AG08395 (cell line): ENCODE data around the gene PCF11.
"Not testable (repeated sequence)": the region's sequence is repeated elsewhere in the genome, so short reads cannot be mapped to it uniquely, and the experiment has no call there.

Source experiments
- DNase-seq: peaks from one replicate; pipeline ENCODE4 v3.0.0; 2012; ENCODE audit warnings: mixed read lengths, low spot score

PCF11 gene, protein sequence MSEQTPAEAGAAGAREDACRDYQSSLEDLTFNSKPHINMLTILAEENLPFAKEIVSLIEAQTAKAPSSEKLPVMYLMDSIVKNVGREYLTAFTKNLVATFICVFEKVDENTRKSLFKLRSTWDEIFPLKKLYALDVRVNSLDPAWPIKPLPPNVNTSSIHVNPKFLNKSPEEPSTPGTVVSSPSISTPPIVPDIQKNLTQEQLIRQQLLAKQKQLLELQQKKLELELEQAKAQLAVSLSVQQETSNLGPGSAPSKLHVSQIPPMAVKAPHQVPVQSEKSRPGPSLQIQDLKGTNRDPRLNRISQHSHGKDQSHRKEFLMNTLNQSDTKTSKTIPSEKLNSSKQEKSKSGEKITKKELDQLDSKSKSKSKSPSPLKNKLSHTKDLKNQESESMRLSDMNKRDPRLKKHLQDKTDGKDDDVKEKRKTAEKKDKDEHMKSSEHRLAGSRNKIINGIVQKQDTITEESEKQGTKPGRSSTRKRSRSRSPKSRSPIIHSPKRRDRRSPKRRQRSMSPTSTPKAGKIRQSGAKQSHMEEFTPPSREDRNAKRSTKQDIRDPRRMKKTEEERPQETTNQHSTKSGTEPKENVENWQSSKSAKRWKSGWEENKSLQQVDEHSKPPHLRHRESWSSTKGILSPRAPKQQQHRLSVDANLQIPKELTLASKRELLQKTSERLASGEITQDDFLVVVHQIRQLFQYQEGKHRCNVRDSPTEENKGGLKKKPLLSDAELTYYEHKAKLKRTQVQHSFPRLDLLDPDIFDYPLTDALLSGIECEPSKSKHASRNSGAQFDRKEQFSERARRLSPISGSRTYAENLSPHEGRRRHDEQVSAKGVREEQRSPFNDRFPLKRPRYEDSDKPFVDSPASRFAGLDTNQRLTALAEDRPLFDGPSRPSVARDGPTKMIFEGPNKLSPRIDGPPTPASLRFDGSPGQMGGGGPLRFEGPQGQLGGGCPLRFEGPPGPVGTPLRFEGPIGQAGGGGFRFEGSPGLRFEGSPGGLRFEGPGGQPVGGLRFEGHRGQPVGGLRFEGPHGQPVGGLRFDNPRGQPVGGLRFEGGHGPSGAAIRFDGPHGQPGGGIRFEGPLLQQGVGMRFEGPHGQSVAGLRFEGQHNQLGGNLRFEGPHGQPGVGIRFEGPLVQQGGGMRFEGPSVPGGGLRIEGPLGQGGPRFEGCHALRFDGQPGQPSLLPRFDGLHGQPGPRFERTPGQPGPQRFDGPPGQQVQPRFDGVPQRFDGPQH (N-terminal part only)

GRCh38 chr11:83156996-83157593, at the start of gene PCF11:
PCF11 (plus strand) TSS chr11:83157131; CDS start chr11:83157440, 309 bp downstream.
- DNase-seq = no peak

DNA sequence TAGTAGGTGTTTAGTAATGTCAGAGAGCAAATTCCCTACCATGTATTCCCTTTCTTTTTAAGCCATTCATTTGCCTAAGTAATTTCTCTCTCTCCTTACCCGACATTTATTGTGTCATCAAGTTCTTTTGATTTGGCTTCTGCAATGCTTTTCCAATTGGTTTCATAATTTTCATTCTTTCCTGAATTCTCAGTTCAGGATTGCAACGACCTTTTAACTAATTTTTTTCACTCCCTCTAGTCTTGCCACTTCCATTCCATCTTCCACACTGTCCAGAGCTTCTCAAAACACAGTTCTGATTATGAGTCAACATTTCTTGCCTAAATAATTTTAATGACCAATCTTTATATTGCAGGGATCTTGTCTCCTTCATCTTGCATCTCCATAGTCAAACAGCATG, 44.0 kb upstream of the PCF11 start:
- no peak for DNase-seq

DNA sequence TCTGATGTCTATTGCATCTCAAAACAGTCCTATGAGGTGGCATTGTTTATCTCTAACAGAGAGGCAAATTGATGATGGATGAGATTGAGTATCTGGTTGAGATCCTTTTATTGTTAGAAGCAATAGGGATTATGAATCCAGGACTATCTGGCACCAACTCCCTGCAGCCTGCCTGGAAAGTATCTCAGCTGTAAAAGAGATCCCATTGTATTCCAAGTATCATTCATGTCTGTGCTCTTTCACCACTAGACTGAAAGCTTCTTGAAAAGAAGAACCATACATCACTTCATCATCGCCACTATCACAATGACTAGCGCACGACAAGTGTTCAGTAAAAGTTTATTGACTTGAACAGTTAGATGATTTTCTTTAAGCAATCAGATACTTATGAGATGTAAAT, 41.9 kb upstream of the PCF11 start:
- DNase-seq = no peak

GRCh38 chr11:83115551-83115950, 41.4 kb upstream of the PCF11 start:
- DNase-seq = no peak

DNA sequence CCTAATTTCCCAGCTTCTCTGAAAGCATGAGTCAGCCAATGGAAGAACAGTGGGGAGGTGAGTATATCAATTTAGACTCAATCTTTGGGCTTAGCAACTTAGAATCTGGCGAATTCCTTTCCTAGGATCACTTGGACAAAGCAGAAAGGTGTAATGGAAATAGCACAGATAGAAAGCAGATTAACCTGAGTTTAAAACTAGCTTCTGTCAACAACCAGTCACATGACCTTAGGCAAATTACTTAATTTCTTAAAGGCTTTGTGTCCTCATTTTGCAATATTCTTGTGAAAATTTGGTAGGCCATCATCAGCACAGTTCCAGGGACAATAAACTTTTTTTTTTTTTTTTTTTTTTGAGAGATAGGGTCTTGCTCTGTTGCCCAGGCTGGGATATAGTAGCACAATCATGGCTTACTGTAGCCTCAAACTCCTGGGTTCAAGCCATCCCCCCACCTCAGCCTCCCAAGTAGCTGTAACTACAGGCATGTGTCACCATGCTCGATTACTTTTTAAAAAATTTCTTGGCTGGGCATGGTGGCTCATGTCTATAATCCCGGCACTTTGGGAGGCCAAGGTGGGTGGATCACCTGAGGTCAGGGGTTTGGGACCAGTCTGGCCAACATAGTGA, 40.8 kb upstream of the PCF11 start:
- no peak for DNase-seq

DNA sequence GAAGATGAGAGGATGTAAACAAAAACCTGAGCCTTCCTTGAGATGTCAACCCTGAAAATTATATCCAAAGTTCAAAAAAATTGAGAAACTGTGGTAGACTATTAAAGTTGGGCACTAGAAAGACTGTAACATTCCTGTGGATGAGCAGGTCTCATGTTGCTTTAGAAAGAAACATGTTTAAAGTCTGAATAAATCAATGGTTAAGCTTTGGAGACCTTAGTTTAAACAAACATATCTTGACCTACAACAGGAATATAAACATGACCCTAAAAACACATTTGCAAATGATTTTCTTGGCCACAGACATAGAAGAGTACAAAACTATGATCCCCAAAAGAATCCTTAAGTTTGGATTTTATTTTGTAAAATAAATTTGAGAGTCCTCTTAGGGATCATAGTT, 38.1 kb upstream of the PCF11 start:
- DNase-seq = no peak

DNA sequence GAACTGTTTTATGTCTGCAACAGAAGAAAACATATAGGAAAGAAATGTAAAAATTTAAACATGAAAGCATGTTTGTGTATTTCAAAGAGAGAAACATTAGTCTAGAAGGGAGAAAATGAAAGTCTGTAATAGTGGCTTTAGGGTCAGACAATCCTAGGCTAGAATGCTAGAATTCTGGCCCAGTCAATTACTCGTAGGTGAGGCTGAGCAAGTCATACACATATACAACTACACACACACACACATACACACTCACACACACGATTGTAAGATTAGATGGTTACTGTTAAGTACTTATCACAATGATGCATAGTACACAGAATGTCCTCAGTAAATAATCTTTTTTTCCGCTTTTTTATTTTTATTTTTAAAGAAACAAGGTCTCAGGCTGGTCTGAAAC, 37.7 kb upstream of the PCF11 start:
- no peak for DNase-seq

- DNase-seq = peak; percentile 15
Observed at GRCh38 chr11:83120327-83120726, 36.6 kb upstream of the PCF11 start.

GRCh38 chr11:83122050-83122449, 34.9 kb upstream of the PCF11 start:
- no peak for DNase-seq

DNA sequence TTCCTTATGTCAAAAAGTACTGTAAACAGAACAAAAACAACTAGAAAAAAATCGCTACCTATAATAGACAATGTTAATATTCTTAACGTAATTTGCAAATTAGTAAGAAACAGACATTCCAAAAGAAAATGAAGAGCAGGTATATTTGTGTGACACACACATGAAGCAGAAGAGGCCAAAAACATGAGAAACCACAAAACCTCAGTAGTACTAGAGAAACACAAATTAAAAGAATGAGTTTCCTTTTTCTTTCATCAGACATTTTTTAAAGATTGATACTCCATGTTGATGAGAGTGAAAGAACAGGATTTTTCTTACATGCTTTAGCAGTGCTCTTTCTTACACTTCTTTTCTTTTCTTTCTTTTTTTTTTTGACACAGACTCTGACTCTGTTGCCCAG, 34.2 kb upstream of the PCF11 start:
- no peak for DNase-seq

DNA sequence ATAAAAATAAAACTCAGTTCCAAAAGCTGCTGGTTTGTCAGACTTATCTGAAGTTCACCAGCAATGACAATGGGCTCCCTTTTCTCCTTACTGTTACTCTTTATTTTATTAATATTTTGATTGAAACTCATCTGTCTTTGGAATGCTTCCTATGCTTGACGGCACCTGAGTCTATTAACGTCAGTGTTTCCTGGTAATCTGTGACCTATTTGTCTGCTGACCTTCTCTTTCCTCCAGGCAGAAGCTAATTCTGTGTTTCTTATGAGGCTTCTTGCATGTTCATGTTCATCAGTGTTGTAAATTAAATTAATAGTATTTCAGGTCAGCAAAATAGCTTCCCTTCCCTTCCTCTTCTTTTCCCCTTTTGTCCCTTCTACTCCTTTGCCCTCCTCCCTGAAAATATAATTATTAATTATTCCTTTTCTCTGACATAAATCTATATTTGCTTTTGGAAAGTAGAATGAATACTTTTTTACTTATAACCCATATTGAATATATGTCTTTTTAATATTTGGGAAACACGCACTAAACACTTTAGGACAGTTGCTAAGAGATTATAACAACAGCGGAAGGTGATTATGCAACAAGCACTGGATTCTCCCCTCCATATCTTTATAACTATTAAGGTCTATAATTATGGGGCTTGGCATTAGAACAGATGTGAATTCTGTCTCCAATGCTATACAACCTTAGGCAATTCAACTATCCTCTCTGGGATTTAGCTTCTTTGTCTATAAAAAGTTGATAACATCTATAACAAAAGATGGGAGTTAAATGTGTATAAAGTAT, 32.1 kb upstream of the PCF11 start:
- DNase-seq = no peak

GRCh38 chr11:83125577-83125976, 31.4 kb upstream of the PCF11 start:
- no peak for DNase-seq

DNA sequence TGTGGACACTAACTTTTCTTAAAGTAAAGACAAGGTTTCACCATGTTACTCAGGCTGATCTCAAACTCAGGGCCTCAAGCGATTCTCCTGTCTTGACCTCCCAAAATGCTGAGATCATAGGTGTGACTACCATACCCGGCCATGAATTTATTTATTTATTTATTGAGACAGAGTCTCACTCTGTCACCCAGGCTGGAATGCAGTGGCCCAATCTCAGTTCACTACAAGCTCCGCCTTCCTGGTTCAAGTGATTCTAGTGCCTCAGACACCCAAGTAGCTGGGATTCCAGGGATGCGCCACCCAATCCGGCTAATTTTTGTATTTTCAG, 29.7 kb upstream of the PCF11 start:
- DNase-seq = no peak

- DNase-seq = no peak
Observed at GRCh38 chr11:83132191-83132590, 24.7 kb upstream of the PCF11 start.

GRCh38 chr11:83133266-83133665, 23.7 kb upstream of the PCF11 start:
- DNase-seq = not testable (repeated sequence)

GRCh38 chr11:83139310-83139709, 17.6 kb upstream of the PCF11 start:
- no peak for DNase-seq

DNA sequence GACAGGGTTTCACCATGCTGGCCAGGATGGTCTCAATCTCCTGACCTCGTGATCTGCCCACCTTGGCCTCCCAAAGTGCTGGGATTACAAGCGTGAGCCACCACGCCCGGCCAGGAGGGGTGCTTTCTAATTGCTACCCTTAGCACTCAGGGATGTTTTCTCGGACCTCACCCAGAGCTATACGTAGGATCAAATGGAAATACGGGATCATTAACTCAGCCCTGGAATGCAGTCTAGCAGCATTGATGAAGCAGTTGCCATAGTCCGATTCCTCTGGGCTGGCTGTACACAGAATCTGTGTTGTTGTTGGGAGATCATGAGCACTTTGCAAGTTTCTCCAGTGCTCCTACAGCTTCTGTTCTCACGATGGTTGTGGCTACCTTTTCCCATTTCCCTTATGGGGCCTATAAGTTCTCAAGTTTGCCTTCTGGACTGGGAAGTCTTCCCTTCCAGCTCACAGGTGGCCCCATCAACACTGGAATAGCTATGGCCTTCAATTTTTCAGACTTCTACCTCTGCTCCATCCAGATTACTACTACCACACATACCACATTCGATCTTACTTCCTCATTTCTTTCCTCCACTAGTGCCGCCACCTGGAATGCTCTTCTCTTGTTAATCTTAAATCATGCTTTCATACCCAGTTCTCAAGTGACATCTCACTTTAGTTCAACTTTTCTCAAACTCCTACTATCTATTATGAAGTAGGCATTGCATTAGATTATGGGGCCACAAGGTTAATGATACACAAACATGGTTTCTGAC, 16.1 kb upstream of the PCF11 start:
- DNase-seq = no peak

- no peak for DNase-seq
Observed at GRCh38 chr11:83147895-83148294, 9.0 kb upstream of the PCF11 start.

DNA sequence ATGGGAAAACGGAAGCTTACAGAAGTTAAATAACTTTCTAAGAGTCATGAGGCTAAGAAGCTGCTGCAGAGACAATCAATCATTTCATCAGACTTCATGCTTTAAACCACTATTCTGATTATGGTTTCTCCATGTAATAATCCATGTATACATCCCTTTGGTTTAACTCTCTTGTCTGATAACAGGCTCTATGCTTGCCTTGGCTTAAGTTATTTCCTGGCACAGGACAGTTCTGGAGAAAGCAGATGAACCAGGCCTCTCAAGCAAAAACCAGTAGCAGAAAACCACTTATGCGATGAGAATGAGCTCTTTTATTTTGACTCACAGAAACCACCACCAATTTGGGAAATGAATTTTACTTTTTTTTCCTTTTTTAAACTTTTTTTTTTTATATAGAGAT, 6.5 kb upstream of the PCF11 start:
- DNase-seq = no peak
